HL-60 (cell line): ENCODE data around the gene ZNF490.

Experiments used
- DNase-seq, 2 experiments: peaks; one replicate each; pipeline ENCODE4 v3.0.0-alpha.2; 2010 to 2020; ENCODE audit warnings: low read depth in 1 of 2, low spot score in 1 of 2
- H3K27ac ChIP-seq: fragments of 250-450 bp; sonication (Bioruptor Pico); replicated peaks from 2 replicates; pipeline ENCODE4 v1.5.1; 2020; ENCODE audit warnings: mild to moderate bottlenecking, moderate library complexity
- H3K27me3 ChIP-seq: fragments of 250-450 bp; sonication (Bioruptor Pico); 2 replicates; pipeline ENCODE4 v1.5.1; 2021; ENCODE audit warnings: mild to moderate bottlenecking, moderate library complexity; ENCODE audit not compliant: insufficient read depth, poor library complexity, severe bottlenecking
- H3K4me3 ChIP-seq: replicated peaks from 2 replicates; pipeline ENCODE4 v1.5.1; 2011; ENCODE audit warnings: mild to moderate bottlenecking, control low read depth, low read length; ENCODE audit not compliant: insufficient read depth
- CTCF ChIP-seq: IDR thresholded peaks from one replicate; pipeline ENCODE4 v1.5.1; 2011; ENCODE audit warnings: low read length, control low read depth, inconsistent platforms; ENCODE audit not compliant: insufficient read depth
- GABPA ChIP-seq: IDR thresholded peaks from 2 replicates; pipeline ENCODE4 v1.6.1; 2012; ENCODE audit warnings: low read depth
- POLR2AphosphoS5 ChIP-seq: IDR thresholded peaks from 2 replicates; pipeline ENCODE4 v1.6.1; 2012; ENCODE audit warnings: low read depth
- REST ChIP-seq: IDR thresholded peaks from 2 replicates; pipeline ENCODE4 v1.6.1; 2012; ENCODE audit warnings: low read depth; ENCODE audit not compliant: insufficient replicate concordance
- SPI1 ChIP-seq: IDR thresholded peaks from 2 replicates; pipeline ENCODE4 v1.6.1; 2012; ENCODE audit warnings: low read depth, mild to moderate bottlenecking, borderline replicate concordance

ZNF490 gene

GRCh38 chr19:12597594-12597993 is 13.0 kb downstream of the ZNF490 start:
- Histone ChIP-seq H3K27me3 (no peaks in the 10 kb centered on the region), H3K27ac (no peak overlapping the region), H3K4me3 (no peak overlapping the region)
- TF ChIP-seq GABPA (no peak), SPI1 (no peak)
- no peak for DNase-seq

GRCh38 chr19:12596927-12597548 is 13.6 kb downstream of the ZNF490 start:
- Histone ChIP-seq H3K27me3 (no peaks in the 10 kb centered on the region), H3K27ac (no peak overlapping the region), H3K4me3 (no peak overlapping the region)
- TF ChIP-seq REST, result no peak
- TF ChIP-seq SPI1, result no peak
- TF ChIP-seq GABPA, result no peak
- no peak for TF ChIP-seq POLR2AphosphoS5
- TF ChIP-seq CTCF, result no peak
- DNase-seq, result no peak

- Histone ChIP-seq H3K4me3 (no peak overlapping the region), H3K27me3 (no peaks in the 10 kb centered on the region), H3K27ac (no peak overlapping the region)
- DNase-seq, result no peak
- TF ChIP-seq REST (no peak), GABPA (no peak), CTCF (no peak), POLR2AphosphoS5 (no peak), SPI1 (no peak)
Observed at GRCh38 chr19:12596485-12596884, 14.1 kb downstream of the ZNF490 start.

- DNase-seq, result no peak
- H3K4me3 ChIP-seq, result no peak overlapping the region
Observed at GRCh38 chr19:12581100-12581499, 29.5 kb downstream of the ZNF490 start.

More at GRCh38 chr19:12581100-12581499, 29.5 kb downstream of the ZNF490 start:
- TF ChIP-seq CTCF, result no peak
- no peak for TF ChIP-seq SPI1
- Histone ChIP-seq H3K27me3 (no peaks in the 10 kb centered on the region), H3K27ac (no peak overlapping the region)
